ENCODE measurements around the gene GSN.

The GSN gene

GRCh38 chr9:121286973-121287741 is 19.2 kb downstream of the GSN start:
- Histone ChIP-seq H4K20me1 (ENCODE audit: insufficient read depth, low read length, poor library complexity, severe bottlenecking) (no peaks in the 10 kb centered on the region), H3K4me3 (ENCODE audit: low read length, poor library complexity, severe bottlenecking) (no peak overlapping the region), H2AFZ (ENCODE audit: low read length) (no peak overlapping the region), H3K4me2 (ENCODE audit: low read depth, low read length, poor library complexity, severe bottlenecking) (no peak overlapping the region), H3K36me3 (ENCODE audit: insufficient read depth, low read length) (no peaks in the 10 kb centered on the region; the same call in 1 of the 2 replicates), H3K79me2 (ENCODE audit: insufficient read depth, low read length) (no peaks in the 10 kb centered on the region), H3K9ac (ENCODE audit: low read depth, low read length, poor library complexity, severe bottlenecking) (no peak overlapping the region), H3K9me3 (ENCODE audit: insufficient read depth, low read depth, low read length) (no peaks in the 10 kb centered on the region), H3K9me2 (replicated peaks; ENCODE audit: low read depth, low read length) (no peaks in the 10 kb centered on the region), H3K4me1 (ENCODE audit: insufficient read depth, low read length, poor library complexity, severe bottlenecking) (peaks cover 11% of the 10 kb centered on the region), H3F3A (ENCODE audit: low read depth) (no peaks in the 10 kb centered on the region), H3K27me3 (ENCODE audit: insufficient read depth, low read length, poor library complexity, severe bottlenecking) (no peaks in the 10 kb centered on the region)
- TF ChIP-seq EZH2phosphoT487 (IDR thresholded peaks at IDR 0.05; ENCODE audit: borderline replicate concordance) (no peak), CTCF (conservative IDR thresholded peaks at IDR 0.05; ENCODE audit: low read length) (peak; percentile 20; the same call in 1 of the 2 replicates)

- no peak overlapping the region for H2AFZ ChIP-seq (ENCODE audit: low read length)
- H3K4me1 ChIP-seq (ENCODE audit: insufficient read depth, low read length, poor library complexity, severe bottlenecking) = peaks cover 11% of the 10 kb centered on the region
- no peaks in the 10 kb centered on the region; the same call in 1 of the 2 replicates for H3K36me3 ChIP-seq (ENCODE audit: insufficient read depth, low read length)
- no peaks in the 10 kb centered on the region for H3K9me2 ChIP-seq (replicated peaks; ENCODE audit: low read depth, low read length)
- TF ChIP-seq CTCF (conservative IDR thresholded peaks at IDR 0.05; ENCODE audit: low read length) = no peak
- TF ChIP-seq EZH2phosphoT487 (IDR thresholded peaks at IDR 0.05; ENCODE audit: borderline replicate concordance) = no peak
- no peaks in the 10 kb centered on the region for H3K79me2 ChIP-seq (ENCODE audit: insufficient read depth, low read length)
- no peaks in the 10 kb centered on the region for H3K27me3 ChIP-seq (ENCODE audit: insufficient read depth, low read length, poor library complexity, severe bottlenecking)
- no peak overlapping the region for H3K4me3 ChIP-seq (ENCODE audit: low read length, poor library complexity, severe bottlenecking)
- H4K20me1 ChIP-seq (ENCODE audit: insufficient read depth, low read length, poor library complexity, severe bottlenecking) = no peaks in the 10 kb centered on the region
- H3F3A ChIP-seq (ENCODE audit: low read depth) = no peaks in the 10 kb centered on the region
- H3K9ac ChIP-seq (ENCODE audit: low read depth, low read length, poor library complexity, severe bottlenecking) = no peak overlapping the region
- H3K4me2 ChIP-seq (ENCODE audit: low read depth, low read length, poor library complexity, severe bottlenecking) = no peak overlapping the region
- no peaks in the 10 kb centered on the region for H3K9me3 ChIP-seq (ENCODE audit: insufficient read depth, low read depth, low read length)
Observed at GRCh38 chr9:121288673-121289025, 20.7 kb downstream of the GSN start.

GRCh38 chr9:121289026-121289771 is 21.2 kb downstream of the GSN start:
- H4K20me1 ChIP-seq (ENCODE audit: insufficient read depth, low read length, poor library complexity, severe bottlenecking) = no peaks in the 10 kb centered on the region
- no peaks in the 10 kb centered on the region for H3F3A ChIP-seq (ENCODE audit: low read depth)
- H3K9me3 ChIP-seq (ENCODE audit: insufficient read depth, low read depth, low read length) = no peaks in the 10 kb centered on the region
- H3K4me2 ChIP-seq (ENCODE audit: low read depth, low read length, poor library complexity, severe bottlenecking) = no peak overlapping the region
- H3K79me2 ChIP-seq (ENCODE audit: insufficient read depth, low read length) = no peaks in the 10 kb centered on the region
- no peak overlapping the region for H3K9ac ChIP-seq (ENCODE audit: low read depth, low read length, poor library complexity, severe bottlenecking)
- no peak for TF ChIP-seq CTCF (conservative IDR thresholded peaks at IDR 0.05; ENCODE audit: low read length)
- no peak for TF ChIP-seq EZH2phosphoT487 (IDR thresholded peaks at IDR 0.05; ENCODE audit: borderline replicate concordance)
- H3K27me3 ChIP-seq (ENCODE audit: insufficient read depth, low read length, poor library complexity, severe bottlenecking) = no peaks in the 10 kb centered on the region
- no peak overlapping the region for H2AFZ ChIP-seq (ENCODE audit: low read length)
- no peaks in the 10 kb centered on the region for H3K36me3 ChIP-seq (ENCODE audit: insufficient read depth, low read length)
- peaks cover 11% of the 10 kb centered on the region for H3K4me1 ChIP-seq (ENCODE audit: insufficient read depth, low read length, poor library complexity, severe bottlenecking)
- no peaks in the 10 kb centered on the region for H3K9me2 ChIP-seq (replicated peaks; ENCODE audit: low read depth, low read length)
- no peak overlapping the region for H3K4me3 ChIP-seq (ENCODE audit: low read length, poor library complexity, severe bottlenecking)
